ENCODE results near the gene MBNL1.
"Not testable (repeated sequence)": the region's sequence is repeated elsewhere in the genome, so short reads cannot be mapped to it uniquely, and the experiment has no call there.

Gene MBNL1

DNA sequence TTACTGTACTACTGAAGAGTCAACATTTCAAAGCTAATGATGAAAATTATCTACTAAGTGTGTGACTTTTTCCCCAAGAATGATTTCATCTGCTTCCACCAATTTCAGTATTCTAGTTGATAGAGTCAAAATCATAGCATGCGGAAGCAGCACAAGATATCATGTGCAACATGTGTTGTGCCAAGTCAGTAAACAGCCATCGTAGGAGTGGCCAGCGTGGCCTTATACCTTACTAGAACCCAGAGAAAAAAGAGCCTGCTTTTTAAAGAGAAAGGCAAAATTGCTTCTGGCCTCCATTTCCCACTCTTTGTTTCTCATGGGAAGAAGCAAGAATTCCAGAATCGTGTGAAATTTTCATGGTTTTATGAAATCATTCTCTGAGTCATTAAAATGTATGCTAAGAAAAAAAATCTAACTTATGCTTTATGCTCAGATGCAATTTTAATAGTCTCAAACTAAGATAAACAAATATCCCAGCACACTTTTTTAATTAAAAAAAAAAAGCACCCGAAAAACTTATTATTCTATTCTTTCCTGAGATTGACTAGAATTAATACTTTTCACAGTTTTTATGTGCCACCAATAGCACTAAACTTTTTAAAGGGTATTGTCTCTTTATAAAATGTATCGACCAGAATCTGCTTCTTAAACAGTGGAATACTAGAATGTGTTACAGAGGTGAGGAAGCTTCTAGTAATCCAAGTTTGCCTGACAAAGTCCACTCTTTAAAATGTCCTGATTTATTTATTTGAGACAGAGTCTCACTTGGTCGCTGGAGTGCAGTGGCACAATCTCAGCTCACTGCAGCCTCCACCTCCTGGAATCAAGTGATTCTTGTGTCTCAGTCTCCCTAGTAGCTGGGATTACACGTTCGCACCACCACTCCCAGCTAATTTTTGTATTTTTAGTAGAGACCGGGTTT lies 87.3 kb downstream of the MBNL1 start:
- no peak for DNase-seq

DNA sequence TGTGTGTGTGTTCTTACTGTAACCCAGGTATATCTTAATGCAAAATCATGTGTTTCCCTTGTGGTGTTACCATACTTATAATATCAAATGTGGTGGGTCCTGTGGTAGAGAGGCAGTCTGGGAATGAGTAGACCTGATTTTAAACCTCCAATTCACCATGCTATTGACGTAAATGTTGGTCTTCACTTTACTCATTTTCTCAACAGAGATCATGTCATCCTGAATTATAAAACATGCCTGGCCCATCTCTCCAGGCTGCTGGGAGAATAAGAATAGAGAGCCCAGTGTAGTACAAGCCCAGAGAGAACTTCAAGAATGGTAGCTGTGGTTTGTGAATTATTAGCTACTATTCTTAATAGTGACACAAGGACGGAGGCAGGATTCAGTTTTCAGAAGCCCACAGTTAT lies 88.1 kb downstream of the MBNL1 start:
- DNase-seq = no peak

DNA sequence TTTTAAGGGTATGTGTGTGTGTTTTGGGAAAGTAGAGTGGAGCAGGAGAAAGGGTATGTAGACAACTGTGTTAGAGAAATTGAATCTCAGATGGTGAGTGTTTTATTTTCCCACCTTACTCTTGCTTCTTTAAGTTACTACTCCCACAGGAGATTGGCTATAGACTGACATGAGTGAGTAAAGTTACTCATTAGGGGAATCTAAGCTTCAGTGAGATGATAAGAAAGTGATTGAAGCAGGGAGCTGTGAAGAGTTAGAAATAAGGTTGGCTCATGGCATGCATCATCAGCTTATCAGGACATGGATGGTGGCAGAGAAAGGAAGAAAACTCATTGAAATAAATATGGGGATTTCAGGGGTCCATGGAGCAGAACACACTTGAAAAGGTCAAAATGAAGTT lies 88.9 kb downstream of the MBNL1 start:
- no peak for DNase-seq

DNA sequence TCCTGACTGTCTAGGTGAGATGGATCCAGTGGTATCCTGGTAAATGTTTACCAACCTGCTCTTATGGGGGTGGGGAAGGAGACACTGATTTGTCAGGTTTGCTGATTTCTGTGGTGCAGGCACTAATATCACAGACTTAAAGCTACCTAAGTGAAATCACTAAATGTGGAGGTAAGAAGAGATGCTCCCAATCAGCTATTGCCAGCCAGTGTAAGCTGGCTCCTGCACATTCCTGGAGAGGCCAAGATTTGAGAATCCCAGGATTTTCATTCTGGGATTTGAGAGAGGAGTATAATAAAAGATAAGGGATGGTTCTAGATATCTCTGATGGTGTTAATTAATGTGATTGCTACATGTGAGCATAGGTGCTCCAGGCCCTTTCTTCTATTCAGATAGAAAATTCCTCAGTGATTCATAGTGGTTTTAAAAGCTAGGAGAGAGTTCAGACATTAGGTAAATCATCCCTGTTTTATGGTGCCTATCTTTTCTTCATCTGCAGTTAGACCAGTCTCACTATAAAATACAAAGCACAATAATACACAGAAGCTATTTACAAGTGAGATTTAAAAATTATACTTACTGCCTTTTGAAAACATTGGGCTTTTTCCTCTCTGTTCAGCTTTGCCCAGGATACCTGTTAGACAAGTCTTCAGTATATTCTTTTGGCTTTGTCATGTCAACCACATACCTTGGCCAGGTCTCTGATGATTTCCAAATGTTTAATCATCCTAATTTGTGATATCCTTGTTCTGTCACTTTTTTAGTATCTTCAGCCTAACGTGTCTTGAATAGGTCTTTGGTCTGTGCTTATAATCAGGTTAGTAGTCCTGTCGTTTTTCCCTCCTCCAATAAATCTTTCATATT lies 90.9 kb downstream of the MBNL1 start:
- no peak for DNase-seq

DNA sequence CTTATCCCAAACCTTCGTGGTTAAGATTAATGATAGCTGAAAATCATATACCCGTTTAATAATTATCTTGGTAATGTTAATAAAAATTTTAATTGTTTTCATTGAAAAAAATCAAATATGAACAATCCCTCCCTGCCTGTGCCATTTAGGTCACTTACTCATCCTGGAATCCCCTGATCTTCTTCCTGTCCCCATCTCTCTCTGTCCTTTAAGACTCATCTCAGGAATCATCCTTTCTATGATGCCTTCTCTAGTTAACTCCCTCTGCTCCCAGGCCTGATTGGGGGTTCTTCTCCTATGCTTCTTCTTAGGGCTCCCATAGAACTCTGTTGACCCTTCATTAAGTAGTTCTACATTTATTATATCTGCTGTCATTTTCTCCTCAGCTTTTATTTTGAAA lies 91.6 kb downstream of the MBNL1 start:
- DNase-seq = no peak

DNA sequence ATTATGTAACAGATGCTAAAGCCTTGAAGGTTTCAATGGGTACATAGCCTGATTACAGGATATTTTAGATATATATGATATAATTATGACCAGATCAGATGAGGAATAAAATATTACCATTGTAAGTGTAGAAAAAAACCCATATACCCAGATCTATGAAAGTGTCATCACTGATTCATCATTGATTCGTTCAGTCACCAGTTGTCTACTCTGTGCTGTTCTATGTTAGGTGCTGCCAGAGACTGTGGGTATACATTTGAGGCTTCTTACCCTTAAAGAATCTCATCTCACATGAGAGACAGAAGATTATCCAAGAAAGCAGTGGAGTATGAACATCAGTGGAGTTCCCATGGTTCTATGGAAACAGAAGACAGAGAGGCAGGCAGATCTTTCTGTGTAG lies 92.2 kb downstream of the MBNL1 start:
- no peak for DNase-seq

DNA sequence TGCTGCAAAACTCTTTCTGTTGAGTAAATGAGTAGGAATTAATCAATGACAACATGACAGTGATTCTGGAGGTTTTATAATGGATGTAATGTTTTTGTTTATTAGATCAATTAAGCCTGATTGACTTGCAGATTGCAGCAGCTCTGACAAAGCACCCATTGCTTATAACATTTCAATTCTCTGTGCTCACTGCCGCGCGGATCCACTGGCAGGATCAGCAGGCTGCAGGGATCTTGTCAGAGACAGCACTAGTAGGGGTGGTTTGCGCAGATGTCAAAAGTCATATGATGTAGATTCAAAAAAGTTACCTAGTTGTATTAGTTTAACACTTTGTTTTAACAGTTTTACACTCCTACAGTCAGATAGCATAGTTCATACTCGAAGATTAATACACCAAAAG lies 93.4 kb downstream of the MBNL1 start:
- peak; percentile 40 to 61 for DNase-seq

DNA sequence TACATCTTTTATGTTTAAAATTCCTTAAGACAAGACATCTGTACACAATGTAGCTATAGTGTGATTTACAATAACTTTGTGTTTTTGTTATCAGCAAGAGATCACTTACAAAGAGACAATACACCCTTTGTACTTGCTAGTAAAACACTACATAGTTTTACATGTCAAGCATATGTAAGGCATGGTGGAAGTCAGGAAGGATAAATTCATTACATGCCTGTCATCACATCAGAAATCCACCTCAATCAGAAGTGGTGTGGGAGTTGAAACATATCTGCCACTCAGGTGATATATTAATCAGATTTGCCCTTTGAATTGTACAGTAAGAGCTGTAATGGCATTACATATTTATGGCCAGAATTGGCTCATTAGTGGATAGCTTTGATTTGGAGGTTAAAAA lies 95.5 kb downstream of the MBNL1 start:
- no peak for DNase-seq

DNA sequence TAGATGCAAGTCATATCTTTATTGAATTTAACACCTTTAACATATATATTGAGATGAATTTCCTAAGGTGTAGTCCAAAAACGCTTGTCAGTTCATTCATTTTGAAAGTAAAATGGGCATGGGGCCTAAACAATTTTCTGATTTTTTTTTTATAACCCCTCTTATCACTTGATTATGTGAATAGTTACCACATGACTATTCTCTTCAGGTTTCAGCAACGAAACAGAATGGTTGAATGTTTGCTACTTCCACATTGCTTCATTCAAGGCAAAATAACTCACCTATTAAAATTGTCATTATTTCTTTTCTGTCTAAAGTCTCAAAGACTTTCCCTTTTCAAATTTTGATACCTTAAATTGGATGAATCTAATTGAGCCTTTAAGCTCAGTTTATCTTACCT lies 96.4 kb downstream of the MBNL1 start:
- DNase-seq = no peak

DNA sequence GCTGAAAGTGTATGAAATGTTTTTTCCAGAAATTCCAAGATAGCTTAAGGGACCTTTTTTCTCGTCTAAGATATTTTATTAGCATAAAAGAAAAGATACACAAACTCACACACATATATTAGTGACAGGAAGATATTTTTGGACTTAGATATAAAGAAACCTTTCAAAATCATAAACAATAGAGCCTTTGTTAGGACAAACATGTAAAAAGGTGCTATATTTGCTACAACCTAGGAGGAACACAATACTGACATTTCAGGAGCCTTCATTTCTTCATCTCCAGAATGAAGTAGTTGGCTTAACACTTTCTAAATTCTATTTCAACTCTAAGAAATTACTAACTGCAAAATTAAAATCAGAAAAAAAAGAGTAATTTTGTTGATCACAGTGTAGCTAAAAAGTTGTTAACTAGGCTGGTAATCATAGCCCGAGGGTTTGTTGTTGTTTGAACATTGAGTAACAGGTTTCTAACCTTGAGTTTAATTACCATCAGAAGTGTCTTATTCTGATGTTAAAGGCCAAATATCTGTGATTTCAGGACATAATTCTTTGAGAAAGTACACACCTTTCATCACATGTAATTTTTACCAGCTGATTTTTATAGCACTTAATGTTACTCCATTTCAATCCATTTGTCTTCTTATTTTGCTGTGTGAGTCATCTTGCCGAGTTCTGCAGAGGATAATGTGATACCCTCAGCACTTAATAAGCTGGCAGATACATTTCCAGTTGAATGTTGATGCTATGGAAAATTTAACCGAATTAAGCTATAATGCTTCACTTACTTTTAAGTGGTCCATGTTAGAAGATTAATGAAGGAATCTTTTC lies 97.3 kb downstream of the MBNL1 start:
- DNase-seq = no peak

DNA sequence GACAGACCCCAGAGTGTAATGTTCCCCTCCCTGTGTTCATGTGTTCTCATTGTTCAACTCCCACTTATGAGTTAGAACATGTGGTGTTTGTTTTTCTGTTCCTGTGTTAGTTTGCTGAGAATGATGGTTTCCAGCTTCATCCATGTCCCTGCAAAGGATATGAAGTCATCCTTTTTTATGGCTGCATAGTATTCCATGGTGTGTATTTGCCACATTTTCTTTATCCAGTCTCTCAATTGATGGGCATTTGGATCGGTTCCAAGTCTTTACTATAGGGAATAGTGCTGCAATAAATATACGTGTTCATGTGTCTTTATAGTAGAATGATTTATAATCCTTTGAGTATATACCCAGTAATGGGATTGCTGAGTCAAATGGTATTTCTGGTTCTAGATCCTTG lies 98.5 kb downstream of the MBNL1 start:
- not testable (repeated sequence) for DNase-seq

DNA sequence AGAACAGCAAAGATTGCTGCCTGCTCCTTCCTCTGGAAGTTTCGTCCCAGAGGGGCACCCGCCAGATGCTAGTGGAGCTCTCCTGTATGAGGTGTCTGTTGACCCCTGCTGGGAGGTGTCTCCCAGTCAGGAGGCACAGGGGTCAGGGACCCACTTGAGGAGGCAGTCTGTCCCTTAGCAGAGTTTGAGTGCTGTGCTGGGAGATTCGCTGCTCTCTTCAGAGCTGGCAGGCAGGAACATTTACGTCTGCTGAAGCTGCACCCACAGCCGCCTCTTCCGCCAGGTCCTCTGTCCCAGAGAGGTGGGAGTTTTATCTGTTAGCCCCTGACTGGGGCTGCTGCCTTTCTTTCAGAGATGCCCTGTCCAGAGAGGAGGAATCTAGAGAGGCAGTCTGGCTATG lies 103.9 kb downstream of the MBNL1 start:
- DNase-seq = not testable (repeated sequence)

DNA sequence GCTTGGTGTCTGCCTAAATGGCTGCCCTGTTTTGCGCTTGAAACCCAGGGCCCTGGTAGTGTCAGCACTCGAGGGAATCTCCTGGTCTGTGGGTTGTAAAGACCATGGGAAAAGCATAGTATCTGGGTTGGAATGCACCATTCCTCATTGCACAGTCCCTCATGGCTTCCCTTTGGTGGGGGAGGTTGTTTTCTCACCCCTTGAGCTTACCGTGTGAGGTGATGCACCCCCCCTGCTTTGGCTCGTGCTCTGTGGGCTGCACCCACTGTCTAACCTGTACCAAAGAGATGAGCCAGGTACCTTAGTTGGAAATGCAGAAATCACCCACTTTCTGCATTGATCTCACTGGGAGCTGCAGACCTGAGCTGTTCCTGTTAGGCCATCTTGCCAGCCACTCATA lies 104.7 kb downstream of the MBNL1 start:
- no peak for DNase-seq

DNA sequence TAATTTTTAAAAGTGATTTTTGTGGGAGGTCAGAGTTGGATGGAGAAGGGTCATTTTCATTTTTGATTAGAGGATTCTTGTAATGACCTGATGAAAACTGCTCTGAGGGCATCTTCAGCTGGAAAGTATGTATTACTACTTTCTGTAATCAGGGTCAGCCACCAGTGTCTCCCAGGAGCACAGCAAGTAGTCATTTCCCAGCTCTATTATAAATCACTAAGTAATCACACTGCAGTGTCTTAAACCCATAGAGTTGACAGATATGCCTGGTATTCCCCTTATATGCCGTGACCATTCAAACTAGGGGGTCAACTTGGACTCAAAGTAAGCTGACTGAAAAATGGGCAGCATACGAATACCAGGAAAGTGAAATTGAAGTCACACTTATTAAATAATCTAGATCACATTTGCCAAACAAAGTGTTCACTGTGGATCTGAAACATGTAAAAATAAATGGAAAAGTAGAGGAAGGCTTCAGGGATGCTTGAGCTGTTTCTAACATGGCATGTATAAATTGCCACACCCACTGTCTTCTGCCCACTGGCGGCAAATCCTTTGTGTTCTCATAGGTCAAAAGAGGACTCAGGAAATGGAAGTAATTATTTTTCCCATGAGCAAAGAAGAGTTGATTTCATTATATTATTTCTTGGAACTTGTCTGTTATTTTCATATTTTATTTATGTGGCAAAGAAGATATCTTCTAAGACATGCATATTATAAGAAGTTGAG lies 105.7 kb downstream of the MBNL1 start:
- DNase-seq = no peak

DNA sequence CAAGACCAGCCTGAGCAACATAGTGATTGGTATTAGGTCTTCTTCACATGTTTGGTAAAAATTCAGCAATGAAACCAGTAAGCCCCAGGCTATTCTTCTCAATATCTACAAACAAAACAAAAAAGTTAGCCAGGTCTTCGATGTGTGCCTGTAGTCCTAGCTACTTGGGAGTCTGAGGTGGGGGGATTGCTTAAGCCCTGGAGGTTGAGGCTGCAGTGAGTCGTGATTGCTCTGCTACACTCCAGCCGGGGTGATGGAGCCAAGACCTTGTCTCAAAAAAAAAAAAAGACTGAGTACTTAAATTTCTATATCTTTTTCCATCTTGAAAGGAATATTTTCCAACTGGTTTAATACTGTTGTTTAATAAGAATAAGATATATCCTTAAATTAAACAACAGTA lies 106.8 kb downstream of the MBNL1 start:
- DNase-seq = no peak

DNA sequence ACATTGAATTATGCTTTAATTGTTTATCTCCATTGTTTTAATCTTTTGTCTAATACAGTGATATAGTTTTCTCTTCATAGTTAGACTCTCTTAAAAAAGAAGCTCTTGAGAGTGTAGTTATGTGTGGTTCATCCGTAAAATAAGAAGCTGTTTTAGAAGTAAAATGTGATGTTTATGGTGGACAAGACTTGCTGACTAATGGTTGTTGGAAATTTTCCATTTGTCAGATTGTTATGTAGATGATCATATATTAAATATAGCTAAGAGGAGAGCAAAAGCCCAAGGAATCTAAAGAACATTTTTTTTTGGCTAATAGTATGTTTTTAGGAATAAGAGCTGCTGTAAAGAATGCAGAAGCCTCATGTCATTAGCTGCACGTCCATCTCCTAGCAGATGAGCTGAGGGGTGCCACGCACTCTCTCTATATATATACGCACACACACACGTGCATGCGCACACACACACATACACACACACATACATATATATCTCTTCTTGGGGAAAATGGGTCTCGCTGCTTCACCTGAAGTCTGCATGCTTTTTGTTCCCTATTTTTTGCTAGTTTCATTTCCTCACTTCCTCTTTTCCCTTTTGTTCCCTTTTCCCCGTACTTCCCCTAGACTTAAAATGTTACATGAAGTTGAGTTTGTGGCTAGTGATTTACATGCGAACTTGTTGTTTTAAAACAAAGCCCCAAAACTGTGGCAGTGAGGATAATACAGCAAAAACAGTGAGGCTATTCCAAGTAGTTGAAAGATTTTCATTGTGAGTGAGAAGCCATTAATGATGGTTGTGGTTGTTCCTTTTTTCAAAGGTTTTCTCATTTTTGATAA lies 107.8 kb downstream of the MBNL1 start:
- DNase-seq = peak in 1 of 2 donors; percentile 69

DNA sequence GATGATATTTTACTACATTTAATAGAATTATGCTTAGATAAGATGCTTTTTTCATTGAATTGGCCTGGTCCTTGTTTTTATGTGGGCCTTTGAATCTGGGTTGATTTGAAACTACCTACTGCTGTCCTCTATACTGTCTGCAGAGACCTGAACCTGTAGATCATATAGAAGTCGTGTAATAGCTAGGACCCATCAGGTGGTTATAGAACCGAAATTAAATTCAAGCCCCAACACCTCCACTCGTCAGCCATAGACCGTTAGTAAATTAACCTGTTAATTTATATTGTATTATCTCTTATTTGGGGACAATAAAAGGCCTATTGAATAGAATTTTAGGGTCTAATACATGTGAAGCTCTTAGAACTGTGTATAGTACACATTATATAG lies 108.4 kb downstream of the MBNL1 start:
- no peak for DNase-seq

DNA sequence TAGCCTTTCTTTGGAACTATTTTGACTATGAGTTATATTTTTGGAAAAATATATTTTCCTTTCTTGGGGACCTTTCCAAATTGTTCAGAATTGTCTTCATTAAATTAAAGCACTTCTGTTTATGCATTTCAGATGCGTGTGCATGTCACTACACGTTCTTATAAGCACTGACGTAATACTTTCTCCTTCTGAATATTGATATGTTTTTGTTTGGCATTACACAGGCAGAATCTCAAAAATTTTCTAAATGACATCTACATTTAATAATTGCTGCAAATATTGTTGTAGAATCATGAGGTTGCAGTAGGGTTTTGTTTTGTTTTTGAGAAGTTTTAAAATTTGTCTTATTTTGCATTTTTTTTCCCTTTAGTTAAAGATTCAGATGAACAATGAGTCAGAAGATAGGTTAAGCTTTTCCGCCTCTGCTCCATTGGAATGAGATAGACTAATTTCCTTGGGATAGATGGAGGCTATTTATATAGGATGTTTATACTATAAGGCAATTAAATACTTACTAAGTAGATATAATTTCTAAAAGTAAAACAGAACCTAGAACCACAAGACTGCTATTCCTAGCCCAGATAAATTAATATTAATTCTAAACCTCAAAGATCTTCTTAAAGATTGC lies 110.8 kb downstream of the MBNL1 start:
- no peak for DNase-seq

DNA sequence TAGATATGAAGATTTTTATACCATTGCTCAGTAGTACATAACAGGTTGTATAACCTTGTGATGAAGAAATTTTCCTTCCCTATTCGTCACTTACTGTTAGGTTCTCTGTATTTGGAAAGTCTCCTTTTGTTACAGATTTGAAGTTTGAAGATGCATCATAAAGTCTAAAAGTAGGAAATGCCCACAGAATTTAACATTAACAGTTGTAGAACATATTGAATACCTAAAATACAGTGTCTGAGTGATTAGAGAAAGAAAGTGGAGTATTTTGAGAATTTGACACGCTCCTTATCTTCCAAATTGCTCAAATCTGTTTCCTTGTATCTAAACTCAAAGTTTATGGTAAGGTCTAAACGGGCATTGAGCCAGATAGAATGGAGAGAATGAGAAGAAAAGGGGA lies 111.3 kb downstream of the MBNL1 start:
- no peak for DNase-seq

DNA sequence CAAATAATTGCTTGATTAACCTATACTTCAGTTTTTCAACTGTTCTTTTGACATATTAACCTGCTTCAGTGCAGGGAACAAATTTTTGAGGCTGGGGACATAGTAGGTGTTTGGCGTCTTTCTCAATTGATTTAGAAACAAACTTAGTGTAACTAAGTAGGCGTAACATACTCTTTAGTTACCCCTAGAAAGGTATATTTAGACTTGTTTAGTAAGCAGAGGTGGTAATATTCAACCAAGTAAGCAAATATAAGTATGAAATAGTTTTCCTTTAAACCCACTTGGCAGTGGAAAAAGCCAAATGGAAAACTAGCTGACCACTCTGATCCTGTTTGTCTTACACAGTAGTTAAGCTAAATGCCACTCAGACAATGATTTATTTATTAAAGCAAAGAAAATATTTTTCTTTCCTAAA lies 113.2 kb downstream of the MBNL1 start:
- DNase-seq = no peak

Data from hippocampal formation (tissue), 2 donors.